Keratinocyte (primary cell): Measurements from ENCODE around the gene WRAP73. TPM values are rescaled to one million over a fixed set of nuclear protein-coding genes. Genes with fewer than 3 reads are reported as not detected.
A peak's percentile ranks its signal among the peaks of the same experiment; 100 is the strongest.

Experiments used
- DNase-seq: peaks from one replicate; pipeline ENCODE4 v3.0.0-alpha.2; 2011; ENCODE audit warnings: low read depth, missing footprints, low spot score
- FAIRE-seq: peaks from 2 replicates; lab custom pipeline; 2011; peaks lifted over from hg19 to GRCh38; lab: Jason Lieb, UNC
- H2AFZ ChIP-seq: 2 replicates; pipeline ENCODE4 v1.6.0; 2012; ENCODE audit warnings: low read length, control low read depth, inconsistent platforms; ENCODE audit not compliant: control insufficient read depth
- H3K27ac ChIP-seq: 2 replicates; pipeline ENCODE4 v1.5.1; 2011; ENCODE audit warnings: low read length; ENCODE audit not compliant: control insufficient read depth, insufficient read depth
- H3K27me3 ChIP-seq: 3 replicates; pipeline ENCODE4 v1.6.0; 2011; ENCODE audit warnings: low read length; ENCODE audit not compliant: control insufficient read depth, insufficient read depth; ENCODE audit errors: extremely low read depth
- H3K36me3 ChIP-seq, 2 experiments: 2 replicates in 1 of 2; 3 replicates in 1 of 2; pipeline ENCODE4 v1.5.1; 2011; ENCODE audit warnings: low read length in 2 of 2, mild to moderate bottlenecking in 1 of 2; ENCODE audit not compliant: control insufficient read depth in 2 of 2, insufficient read depth in 2 of 2; ENCODE audit errors: extremely low read depth in 1 of 2
- H3K4me1 ChIP-seq: 3 replicates; pipeline ENCODE4 v1.5.1; 2011; ENCODE audit warnings: low read length; ENCODE audit not compliant: control insufficient read depth, insufficient read depth; ENCODE audit errors: extremely low read depth
- H3K4me2 ChIP-seq: 3 replicates; pipeline ENCODE4 v1.6.0; 2011; ENCODE audit warnings: low read depth, low read length; ENCODE audit not compliant: control insufficient read depth, insufficient read depth; ENCODE audit errors: extremely low read depth
- H3K4me3 ChIP-seq, 3 experiments: fragments of 200-600 bp in 1 of 3; sonication (generic) in 1 of 3; 2 replicates in 2 of 3; 3 replicates in 1 of 3; pipeline ENCODE4 v1.5.1; 2011 to 2016; ENCODE audit warnings: low read length in 3 of 3, mild to moderate bottlenecking in 3 of 3, control low read depth in 2 of 3, inconsistent platforms in 1 of 3, low read depth in 1 of 3, mixed read lengths in 1 of 3, mixed run types in 1 of 3, moderate library complexity in 1 of 3; ENCODE audit not compliant: control insufficient read depth in 2 of 3, insufficient read depth in 2 of 3; ENCODE audit errors: extremely low read depth in 1 of 3
- H3K79me2 ChIP-seq: 2 replicates; pipeline ENCODE4 v1.6.0; 2012; ENCODE audit warnings: low read length; ENCODE audit not compliant: control insufficient read depth, insufficient read depth
- H3K9ac ChIP-seq: 3 replicates; pipeline ENCODE4 v1.6.0; 2011; ENCODE audit warnings: low read length; ENCODE audit not compliant: control insufficient read depth, insufficient read depth; ENCODE audit errors: extremely low read depth
- H3K9me1 ChIP-seq: 3 replicates; pipeline ENCODE4 v1.6.0; 2011; ENCODE audit warnings: low read length; ENCODE audit not compliant: control insufficient read depth, insufficient read depth; ENCODE audit errors: extremely low read depth
- H3K9me3 ChIP-seq: 2 replicates; pipeline ENCODE4 v1.5.1; 2012; ENCODE audit warnings: low read depth, low read length; ENCODE audit not compliant: control insufficient read depth
- H4K20me1 ChIP-seq: 3 replicates; pipeline ENCODE4 v1.6.0; 2011; ENCODE audit warnings: low read length; ENCODE audit not compliant: control insufficient read depth, insufficient read depth; ENCODE audit errors: extremely low read depth
- CTCF ChIP-seq, 3 experiments: IDR thresholded peaks in 1 of 3; conservative IDR thresholded peaks in 1 of 3; optimal IDR thresholded peaks in 1 of 3; 2 replicates in 2 of 3; 3 replicates in 1 of 3; pipeline versions ENCODE3 to v1.5.1; 2011; ENCODE audit warnings: low read length in 3 of 3, mild to moderate bottlenecking in 3 of 3, moderate library complexity in 2 of 3, control low read depth in 1 of 3, inconsistent platforms in 1 of 3; ENCODE audit not compliant: insufficient read depth in 2 of 3; ENCODE audit errors: extremely low read depth in 1 of 3
- EZH2 ChIP-seq: IDR thresholded peaks from one replicate; pipeline ENCODE4 v1.6.1; 2012; ENCODE audit warnings: inconsistent platforms, mild to moderate bottlenecking, low read length, moderate library complexity
- dilution Hi-C: fragments of 300-500 bp; cut with MboI; formaldehyde crosslinking; loops from one replicate; pipeline ENCODE4 v1.7.0; 2020; ENCODE audit warnings: low sequenced_read_pairs; ENCODE audit not compliant: extremely low pct_ligation_motif_present
- polyA plus RNA-seq, 5 experiments: library from polyadenylated mRNA; depleted of rRNA in 3 of 5; stranded (reverse) in 3 of 5; stranded (forward) in 1 of 5; unstranded in 1 of 5; fragments of >200 nt; gene quantifications; 1 replicate in 1 of 5; 2 replicates in 3 of 5; 3 replicates in 1 of 5; pipeline versions ENCODE4 v1.2.1 to v1.2.3, GENCODE V29; 2011 to 2012; ENCODE audit warnings: missing spikeins in 2 of 5, low read depth in 1 of 5, low replicate concordance in 1 of 5

Gene WRAP73
- polyA plus RNA-seq, 1 donor (not counting 4 experiments of a cell fraction or from before 2014, with no cell fraction given): 18.9 TPM

GRCh38 chr1:3599286-3599811 lies 50.6 kb downstream of the WRAP73 start:
- no peaks in the 10 kb centered on the region for H4K20me1 ChIP-seq
- no peaks in the 10 kb centered on the region for H3K9me3 ChIP-seq
- TF ChIP-seq EZH2: no peak
- no peak for TF ChIP-seq CTCF (optimal IDR thresholded peaks at IDR 0.05 in 1 of 3, IDR thresholded peaks at IDR 0.05 in 1 of 3, conservative IDR thresholded peaks at IDR 0.05 in 1 of 3; ENCODE audit: extremely low read depth in 1 of 3, insufficient read depth in 2 of 3, low read length in 3 of 3)
- DNase-seq (no peak), FAIRE-seq (no peak)
- no peaks in the 10 kb centered on the region for H3K79me2 ChIP-seq
- H3K9ac ChIP-seq: no peak overlapping the region
- no peak overlapping the region for H3K27ac ChIP-seq
- H3K4me1 ChIP-seq: peaks cover 6% of the 10 kb centered on the region
- no peaks in the 10 kb centered on the region for H3K36me3 ChIP-seq
- H2AFZ ChIP-seq: no peak overlapping the region
- no peak overlapping the region for H3K4me2 ChIP-seq
- no peaks in the 10 kb centered on the region for H3K9me1 ChIP-seq
- dilution Hi-C loops: no loop called here
- H3K4me3 ChIP-seq: no peak overlapping the region
- H3K27me3 ChIP-seq: no peaks in the 10 kb centered on the region

GRCh38 chr1:3598522-3599285 lies 51.2 kb downstream of the WRAP73 start:
- no peaks in the 10 kb centered on the region for H3K79me2 ChIP-seq
- no peak overlapping the region for H3K9ac ChIP-seq
- DNase-seq (no peak), FAIRE-seq (no peak)
- no peaks in the 10 kb centered on the region for H3K9me3 ChIP-seq
- no peak overlapping the region for H3K4me3 ChIP-seq
- H3K36me3 ChIP-seq: no peaks in the 10 kb centered on the region
- H3K27me3 ChIP-seq: no peaks in the 10 kb centered on the region
- H3K9me1 ChIP-seq: no peaks in the 10 kb centered on the region
- H3K4me1 ChIP-seq: peaks cover 6% of the 10 kb centered on the region
- TF ChIP-seq CTCF (optimal IDR thresholded peaks at IDR 0.05 in 1 of 3, IDR thresholded peaks at IDR 0.05 in 1 of 3, conservative IDR thresholded peaks at IDR 0.05 in 1 of 3; ENCODE audit: extremely low read depth in 1 of 3, insufficient read depth in 2 of 3, low read length in 3 of 3) (no peak), EZH2 (no peak)
- dilution Hi-C loops: no loop called here
- peak overlapping the region; percentile 10 for H3K4me2 ChIP-seq
- H3K27ac ChIP-seq: no peak overlapping the region
- no peaks in the 10 kb centered on the region for H4K20me1 ChIP-seq
- peak overlapping the region; percentile 15 for H2AFZ ChIP-seq
